NCI-H510A (cell line): Measurements from ENCODE around the gene DIP2A.

Experiments
- DNase-seq: peaks from one replicate; lab custom pipeline; 2025; lab: John Stamatoyannopoulos, UW

Gene DIP2A

GRCh38 chr21:46527801-46528200 is 69.1 kb downstream of the DIP2A start:
- no peak for DNase-seq

DNA sequence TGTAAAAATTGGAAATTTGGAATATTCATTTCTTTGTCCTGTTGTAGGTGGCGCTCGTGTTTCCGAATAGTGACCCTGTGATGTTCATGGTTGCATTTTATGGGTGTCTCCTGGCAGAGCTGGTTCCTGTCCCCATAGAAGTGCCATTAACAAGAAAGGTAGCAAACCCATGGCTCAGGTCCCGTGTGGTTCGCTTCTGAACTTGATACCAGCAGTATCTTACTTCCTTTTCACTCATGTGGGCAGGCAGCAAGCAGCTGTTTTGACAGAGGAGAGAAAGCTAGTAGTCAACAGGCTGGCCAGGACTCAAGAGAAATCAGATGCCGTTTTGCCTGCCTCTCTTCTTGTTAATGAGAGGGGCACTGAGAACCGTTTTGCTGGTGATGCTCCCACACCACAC is 73.4 kb downstream of the DIP2A start:
- no peak for DNase-seq

DNA sequence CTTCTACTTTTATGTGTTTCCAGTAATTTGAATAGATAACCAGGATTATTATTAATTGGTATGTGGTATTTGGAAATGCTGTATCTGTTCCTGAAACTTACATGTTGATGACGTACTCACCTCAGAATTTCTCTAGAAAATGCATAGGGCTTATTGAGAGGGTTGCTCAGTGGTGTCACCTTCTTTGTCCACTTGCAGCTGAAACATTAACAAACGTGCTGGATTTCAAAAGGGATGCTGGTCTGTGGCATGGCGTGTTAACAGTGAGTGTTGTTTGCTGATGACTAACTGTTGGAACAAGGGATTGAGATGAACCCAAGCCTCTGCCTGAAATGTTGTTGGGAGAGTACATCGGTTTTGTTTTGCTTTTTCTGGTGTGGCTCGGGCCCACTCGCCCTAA is 78.3 kb downstream of the DIP2A start:
- no peak for DNase-seq

DNA sequence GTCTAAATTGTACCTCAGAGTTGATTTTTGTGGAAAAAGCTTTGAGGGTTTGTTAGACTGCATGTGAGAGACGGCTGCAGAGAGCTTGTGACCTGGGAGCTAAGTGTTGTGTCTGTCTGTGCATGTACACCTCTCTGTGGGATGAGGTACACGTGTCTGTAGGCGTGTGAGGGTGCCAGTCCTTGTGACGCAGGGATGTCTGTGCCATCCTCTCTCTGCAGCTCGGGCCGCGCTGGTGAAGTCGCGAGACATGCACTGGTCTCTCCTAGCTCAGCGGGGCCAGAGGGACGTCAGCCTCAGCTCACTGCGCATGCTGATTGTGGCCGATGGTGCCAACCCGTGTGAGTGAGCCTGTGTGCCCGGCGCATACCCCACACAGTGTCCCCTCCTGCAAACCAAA is 79.6 kb downstream of the DIP2A start:
- DNase-seq, result no peak

DNA sequence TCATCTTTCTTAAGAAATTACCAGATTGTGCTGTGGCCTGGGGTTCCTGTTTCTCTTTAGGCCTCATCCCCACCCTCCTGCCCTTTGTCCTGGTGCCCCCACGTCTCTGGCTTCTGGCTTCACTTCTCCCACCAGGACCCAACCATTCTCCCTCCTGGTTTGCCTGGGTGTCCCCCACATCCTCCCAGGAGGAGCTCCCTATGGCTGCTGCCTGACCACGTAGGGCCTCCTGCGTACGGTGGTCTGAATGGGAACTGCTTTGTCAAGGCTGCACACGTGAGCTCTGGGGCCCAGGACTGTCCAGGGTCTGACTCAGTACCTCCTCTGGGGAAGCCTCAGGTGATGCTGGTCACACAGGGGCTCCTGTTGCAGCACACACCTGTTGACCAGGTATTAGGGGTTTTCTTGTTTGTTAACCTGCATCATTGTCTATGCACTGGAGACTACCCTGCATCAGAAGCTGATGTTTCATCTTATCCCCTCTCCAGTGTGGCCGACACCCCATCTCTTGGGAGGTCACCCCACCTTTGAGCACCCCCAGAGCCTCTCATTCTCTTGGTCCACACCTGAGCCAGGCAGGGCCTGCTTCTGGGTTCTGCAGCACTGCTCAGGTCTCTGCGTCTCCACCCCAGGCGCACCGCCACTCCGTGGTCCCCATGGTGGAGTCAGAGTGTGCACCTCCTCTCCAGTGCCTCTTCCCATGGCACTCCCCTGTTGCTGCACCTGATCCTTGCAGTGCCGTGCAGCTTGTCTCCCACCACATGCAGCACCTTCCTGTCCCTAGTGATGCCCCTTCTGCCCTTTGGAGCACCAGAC is 80.4 kb downstream of the DIP2A start:
- DNase-seq, result no peak

DNA sequence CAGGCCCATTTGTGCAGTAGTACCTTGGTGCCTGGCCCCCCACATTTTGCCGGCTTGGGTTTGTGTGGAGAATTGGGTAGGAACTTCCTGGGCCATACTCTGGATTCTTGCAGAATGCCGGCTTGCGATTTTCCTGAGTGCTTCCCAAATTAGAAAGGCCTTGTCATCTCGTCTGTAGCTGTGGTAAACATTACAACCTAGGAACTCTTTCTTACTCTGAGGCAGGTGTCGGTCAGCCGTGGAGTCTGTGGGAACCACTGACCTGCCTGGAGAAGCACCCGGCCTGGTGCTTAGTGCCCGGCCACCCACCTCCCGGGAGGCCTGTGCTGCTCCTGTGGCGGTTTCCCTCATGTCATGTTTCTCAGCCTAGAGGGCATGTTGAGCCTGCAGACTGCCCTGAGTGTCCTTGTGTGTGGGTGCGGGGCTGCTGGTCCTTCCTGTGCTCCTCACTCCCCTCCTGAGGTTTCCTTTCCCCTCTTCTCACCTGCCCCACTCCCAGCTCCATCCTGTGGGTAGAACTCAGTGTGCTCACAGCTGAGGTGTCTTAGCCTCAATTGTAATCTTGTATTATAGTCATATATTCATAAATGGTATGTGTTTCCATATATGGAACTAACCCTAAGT is 81.5 kb downstream of the DIP2A start:
- no peak for DNase-seq

- no peak for DNase-seq
Observed at GRCh38 chr21:46542588-46543124, 84.0 kb downstream of the DIP2A start.

DNA sequence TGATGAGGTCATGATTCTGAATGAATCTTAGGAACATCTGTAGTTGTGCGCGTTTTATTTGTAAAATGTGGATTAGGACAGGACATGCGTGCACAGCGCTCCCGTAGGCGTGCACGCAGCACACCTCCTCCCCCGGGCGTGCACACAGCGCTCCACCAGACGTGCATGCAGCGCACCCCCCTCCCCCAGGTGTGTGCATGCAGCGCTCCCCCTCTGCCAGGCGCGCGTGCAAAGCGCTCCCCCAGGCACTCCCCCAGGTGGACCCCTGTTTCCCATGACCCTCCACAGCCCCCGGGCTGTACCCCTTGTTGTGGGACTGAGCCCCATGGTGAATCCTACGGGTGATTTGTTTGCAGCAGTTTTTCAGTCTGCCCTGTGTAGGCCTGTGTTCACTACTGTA is 84.6 kb downstream of the DIP2A start:
- no peak for DNase-seq

GRCh38 chr21:46544003-46544402 is 85.3 kb downstream of the DIP2A start:
- no peak for DNase-seq

- DNase-seq, result no peak
Observed at GRCh38 chr21:46544824-46545223, 86.1 kb downstream of the DIP2A start.

GRCh38 chr21:46545363-46545762 is 86.7 kb downstream of the DIP2A start:
- DNase-seq, result no peak

- no peak for DNase-seq
Observed at GRCh38 chr21:46545911-46546310, 87.2 kb downstream of the DIP2A start.

- DNase-seq, result no peak
Observed at GRCh38 chr21:46546799-46547198, 88.1 kb downstream of the DIP2A start.

DNA sequence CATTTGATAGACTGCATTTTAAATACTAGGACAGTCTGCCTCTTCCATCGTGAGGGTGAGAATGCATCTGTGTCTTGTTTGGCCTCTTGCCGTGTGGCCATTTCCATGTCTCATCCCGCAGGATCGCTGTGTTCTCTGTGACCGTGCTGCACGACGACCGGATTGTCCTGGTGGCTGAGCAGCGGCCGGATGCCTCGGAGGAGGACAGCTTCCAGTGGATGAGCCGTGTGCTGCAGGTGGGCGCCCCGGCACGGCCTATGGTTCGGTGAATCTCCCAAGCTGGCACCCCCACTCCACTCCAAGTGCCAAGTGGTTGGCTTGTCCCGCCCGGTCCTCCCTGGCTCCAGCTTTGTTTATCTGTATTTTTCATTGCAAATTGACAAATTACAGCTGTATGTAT is 91.0 kb downstream of the DIP2A start:
- DNase-seq, result no peak

- DNase-seq, result no peak
Observed at GRCh38 chr21:46550116-46550941, 91.6 kb downstream of the DIP2A start.

- DNase-seq, result no peak
Observed at GRCh38 chr21:46551636-46552241, 93.0 kb downstream of the DIP2A start.

DNA sequence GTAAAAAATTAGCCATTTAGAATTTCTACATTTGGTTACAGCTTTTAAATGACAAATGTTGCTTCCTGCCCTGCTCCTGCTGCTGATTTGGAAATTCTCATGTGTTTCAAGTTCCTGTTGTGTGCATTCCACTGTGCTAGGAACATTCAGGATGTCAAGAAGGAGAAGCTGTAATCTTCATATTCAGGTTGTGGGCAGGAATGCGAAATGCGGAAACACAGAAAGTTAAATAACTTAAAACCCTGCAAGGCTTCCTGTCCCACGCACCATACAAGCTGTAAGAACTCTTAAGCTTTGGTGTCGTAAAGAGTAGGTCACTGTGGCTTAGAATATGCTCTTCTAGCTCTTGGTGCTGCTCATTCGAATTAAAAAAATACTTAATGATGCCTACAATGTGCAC is 93.6 kb downstream of the DIP2A start:
- no peak for DNase-seq

DNA sequence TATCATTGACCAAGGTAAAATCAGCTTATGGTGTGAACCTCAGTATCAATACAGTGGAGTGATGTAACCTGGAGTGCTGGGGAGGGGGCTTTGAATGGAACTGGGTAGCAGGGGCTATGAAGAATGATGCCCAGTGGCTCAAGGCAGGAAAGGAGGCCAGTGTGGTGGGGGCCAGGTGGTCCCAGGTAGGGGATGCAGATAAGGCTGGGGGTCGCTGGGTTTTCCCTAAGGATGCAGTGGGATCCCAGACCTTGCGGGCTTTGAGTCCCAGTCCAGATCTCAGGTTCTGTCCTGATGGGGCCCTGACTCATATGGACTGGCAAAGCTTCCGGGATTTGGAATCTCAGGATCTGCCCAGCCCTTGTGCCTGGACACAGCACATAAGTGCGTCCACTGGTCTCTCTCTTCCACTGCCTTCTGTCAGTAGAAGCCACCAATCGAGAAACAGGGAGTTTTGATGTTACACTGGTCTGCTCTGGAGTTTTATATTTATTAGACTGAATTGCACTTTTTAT is 94.2 kb downstream of the DIP2A start:
- no peak for DNase-seq

GRCh38 chr21:46553993-46554392 is 95.3 kb downstream of the DIP2A start:
- no peak for DNase-seq

GRCh38 chr21:46554431-46555224 is 95.9 kb downstream of the DIP2A start:
- DNase-seq, result no peak

DNA sequence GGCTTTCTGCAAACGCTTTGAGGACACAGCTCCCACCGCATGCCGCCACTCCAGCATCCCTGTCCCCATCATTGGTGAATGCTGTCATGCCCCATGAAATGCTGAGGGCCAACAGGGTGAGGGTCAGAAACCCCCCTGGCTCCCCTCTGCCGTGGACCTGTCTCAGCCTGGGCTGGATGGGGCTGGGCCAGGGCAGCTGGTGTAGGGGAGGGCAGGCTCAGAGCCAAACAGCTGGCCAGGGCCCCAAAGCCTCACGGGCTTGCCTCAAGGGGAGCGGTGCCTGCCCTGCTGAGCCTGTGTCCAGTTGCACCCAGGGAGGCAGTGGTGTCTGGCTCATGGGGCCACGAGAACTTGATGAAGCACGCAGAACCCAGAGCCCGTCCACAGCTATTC is 96.5 kb downstream of the DIP2A start:
- DNase-seq, result no peak
